OCI-LY3 (cell line): ENCODE measurements around the gene CAPZA2.

Source experiments
- CTCF ChIP-seq: fragments of 200-600, 300-600 bp; sonication (generic); IDR thresholded peaks from 2 replicates; pipeline ENCODE4 v1.5.1; 2014; ENCODE audit warnings: antibody characterized with exemption, low read length, low read depth
- EZH2phosphoT487 ChIP-seq: fragments of 200-600 bp; shearing (Covaris generic); IDR thresholded peaks from 2 replicates; pipeline ENCODE4 v1.6.1; 2018; ENCODE audit warnings: antibody characterized with exemption, mixed run types, low read depth

DNA sequence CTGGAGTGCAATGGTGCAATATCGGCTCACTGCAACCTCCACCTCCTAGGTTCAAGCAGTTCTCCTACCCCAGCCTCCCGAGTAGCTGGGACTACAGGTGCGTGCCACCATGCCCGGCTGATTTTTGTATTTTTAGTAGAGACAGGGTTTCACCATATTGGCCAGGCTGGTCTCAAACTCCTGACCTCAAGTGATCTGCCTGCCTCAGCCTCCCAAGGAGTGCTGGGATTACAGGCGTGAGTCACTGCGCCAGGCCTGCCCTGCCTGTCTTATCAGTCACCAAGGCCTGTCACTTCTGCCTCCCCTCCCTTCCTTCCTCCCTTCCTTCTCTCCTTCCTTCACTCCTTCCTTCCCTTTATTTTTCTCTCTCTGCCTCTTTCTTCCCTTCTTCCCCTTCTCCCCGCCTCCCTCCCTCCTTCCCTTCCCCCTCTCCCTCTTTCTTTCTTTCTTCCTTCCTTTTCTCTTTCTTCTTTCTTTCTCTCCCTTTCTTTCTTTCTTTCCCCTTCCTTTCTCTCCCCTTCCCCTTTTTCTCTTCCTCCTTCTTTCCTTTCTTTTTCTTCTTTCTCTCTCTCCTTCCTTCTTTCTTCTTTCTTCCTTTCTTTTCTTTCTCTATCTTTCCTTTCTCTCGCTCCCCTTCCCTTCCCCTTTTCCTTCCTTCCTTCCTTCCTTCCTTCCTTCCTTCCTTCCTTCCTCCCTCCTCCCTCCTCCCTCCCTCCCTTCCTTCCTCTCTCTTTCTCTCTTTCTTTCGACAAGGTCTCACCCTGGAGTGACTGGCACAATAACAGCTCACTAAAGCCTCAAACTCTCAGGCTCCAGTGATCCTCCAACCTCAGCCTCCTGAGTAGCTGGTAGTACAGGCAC, 87.8 kb downstream of the CAPZA2 start:
- no peak for TF ChIP-seq CTCF
- no peak for TF ChIP-seq EZH2phosphoT487
